Measurements from ENCODE around the gene SH3BGRL2. TPM values are rescaled to one million over a fixed set of nuclear protein-coding genes. Genes with fewer than 3 reads are reported as not detected.
A peak's percentile ranks its signal among the peaks of the same experiment; 100 is the strongest.
"Not testable (repeated sequence)": the region's sequence is repeated elsewhere in the genome, so short reads cannot be mapped to it uniquely, and the experiment has no call there.

The SH3BGRL2 gene
- total RNA-seq, 2 donors from 2014 or later, result 95.4 to 145 TPM

DNA sequence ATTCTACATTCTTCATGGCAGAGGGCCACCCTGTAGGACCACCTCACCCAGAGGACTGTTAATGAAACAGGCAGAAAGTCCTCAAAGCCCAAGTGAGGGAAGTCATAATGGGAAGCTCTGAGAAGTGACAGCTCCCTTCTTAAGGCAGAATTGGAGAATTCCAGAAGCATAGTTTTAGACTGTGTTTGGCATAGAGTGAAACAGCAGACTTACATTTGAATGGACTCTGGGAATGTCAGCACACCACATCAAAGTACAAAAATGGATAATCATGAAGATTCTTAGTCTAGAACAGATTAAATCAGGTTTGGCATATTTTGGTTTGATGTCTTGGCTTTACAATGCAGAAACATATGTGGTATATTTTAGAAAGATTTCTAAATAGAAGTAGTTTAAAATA, 17.9 kb downstream of the SH3BGRL2 start:
- intact Hi-C loops (cut with DNase I), result no loop called here
- TF ChIP-seq, protein P1, sequence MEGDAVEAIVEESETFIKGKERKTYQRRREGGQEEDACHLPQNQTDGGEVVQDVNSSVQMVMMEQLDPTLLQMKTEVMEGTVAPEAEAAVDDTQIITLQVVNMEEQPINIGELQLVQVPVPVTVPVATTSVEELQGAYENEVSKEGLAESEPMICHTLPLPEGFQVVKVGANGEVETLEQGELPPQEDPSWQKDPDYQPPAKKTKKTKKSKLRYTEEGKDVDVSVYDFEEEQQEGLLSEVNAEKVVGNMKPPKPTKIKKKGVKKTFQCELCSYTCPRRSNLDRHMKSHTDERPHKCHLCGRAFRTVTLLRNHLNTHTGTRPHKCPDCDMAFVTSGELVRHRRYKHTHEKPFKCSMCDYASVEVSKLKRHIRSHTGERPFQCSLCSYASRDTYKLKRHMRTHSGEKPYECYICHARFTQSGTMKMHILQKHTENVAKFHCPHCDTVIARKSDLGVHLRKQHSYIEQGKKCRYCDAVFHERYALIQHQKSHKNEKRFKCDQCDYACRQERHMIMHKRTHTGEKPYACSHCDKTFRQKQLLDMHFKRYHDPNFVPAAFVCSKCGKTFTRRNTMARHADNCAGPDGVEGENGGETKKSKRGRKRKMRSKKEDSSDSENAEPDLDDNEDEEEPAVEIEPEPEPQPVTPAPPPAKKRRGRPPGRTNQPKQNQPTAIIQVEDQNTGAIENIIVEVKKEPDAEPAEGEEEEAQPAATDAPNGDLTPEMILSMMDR (IDR thresholded peaks at IDR 0.05), result no peak
- Histone ChIP-seq H3K4me1 (no peaks in the 10 kb centered on the region), H3K36me3 (no peaks in the 10 kb centered on the region), H3K27ac (peak overlapping the region; percentile 46), H3K4me3 (no peak overlapping the region), H3K27me3 (no peaks in the 10 kb centered on the region), H3K9me3 (no peaks in the 10 kb centered on the region), H3K9ac (ENCODE audit: low read depth in 2 of 2, low read length in 2 of 2) (peak overlapping the region in 1 of 2 donors; percentile 29)
- no peak for DNase-seq

DNA sequence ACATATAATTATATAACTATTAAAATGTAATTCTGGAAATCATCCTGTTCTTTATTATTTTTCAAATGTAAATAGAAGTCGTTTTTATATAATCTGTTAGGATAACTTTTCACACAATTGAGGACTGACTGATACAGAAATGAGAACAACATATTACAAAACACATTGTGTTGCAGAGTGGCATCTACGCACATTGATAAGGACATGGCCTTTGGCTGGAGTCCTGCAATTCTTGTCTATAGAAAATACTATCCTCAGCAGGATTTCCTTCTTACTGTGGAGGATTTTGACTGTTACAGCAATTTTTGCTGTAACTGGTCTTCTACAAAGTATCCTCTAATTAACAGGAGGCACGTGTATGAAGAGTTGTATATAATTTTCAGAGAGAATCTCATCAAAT, 19.8 kb downstream of the SH3BGRL2 start:
- no peak overlapping the region for H3K27ac ChIP-seq
- TF ChIP-seq, protein P1 (IDR thresholded peaks at IDR 0.05), result no peak
- no peaks in the 10 kb centered on the region for H3K27me3 ChIP-seq
- no peak overlapping the region for H3K9ac ChIP-seq (ENCODE audit: low read depth in 2 of 2, low read length in 2 of 2)
- H3K9me3 ChIP-seq, result no peaks in the 10 kb centered on the region
- intact Hi-C loops (cut with DNase I), result no loop called here
- H3K4me1 ChIP-seq, result no peaks in the 10 kb centered on the region
- H3K4me3 ChIP-seq, result no peak overlapping the region
- no peaks in the 10 kb centered on the region for H3K36me3 ChIP-seq
- no peak for DNase-seq

DNA sequence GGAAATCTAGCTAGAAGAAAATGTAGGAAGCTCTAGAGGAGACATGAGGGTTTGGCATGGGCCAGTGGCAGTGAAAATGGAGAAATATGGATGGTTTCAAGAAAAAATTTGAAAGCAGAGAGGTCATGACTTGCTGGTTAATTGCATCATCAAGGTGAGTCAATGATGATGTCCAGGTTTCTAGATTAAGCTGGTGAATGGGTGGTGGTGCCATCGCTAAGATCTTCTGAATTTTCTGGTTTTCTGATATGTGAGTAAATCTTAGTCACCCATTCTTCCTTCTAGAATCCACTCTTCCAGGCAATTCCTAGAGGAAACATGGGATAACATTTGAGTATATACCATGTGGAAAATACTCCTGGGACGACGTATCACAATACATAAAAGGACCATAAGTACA, 25.0 kb downstream of the SH3BGRL2 start:
- Histone ChIP-seq H3K4me1 (no peaks in the 10 kb centered on the region), H3K27me3 (no peaks in the 10 kb centered on the region), H3K9me3 (no peaks in the 10 kb centered on the region), H3K4me3 (no peak overlapping the region), H3K27ac (no peak overlapping the region), H3K36me3 (no peaks in the 10 kb centered on the region), H3K9ac (ENCODE audit: low read depth in 2 of 2, low read length in 2 of 2) (no peak overlapping the region)
- TF ChIP-seq, protein P1 (IDR thresholded peaks at IDR 0.05), result no peak
- intact Hi-C loops (cut with DNase I), result no loop called here
- no peak for DNase-seq

DNA sequence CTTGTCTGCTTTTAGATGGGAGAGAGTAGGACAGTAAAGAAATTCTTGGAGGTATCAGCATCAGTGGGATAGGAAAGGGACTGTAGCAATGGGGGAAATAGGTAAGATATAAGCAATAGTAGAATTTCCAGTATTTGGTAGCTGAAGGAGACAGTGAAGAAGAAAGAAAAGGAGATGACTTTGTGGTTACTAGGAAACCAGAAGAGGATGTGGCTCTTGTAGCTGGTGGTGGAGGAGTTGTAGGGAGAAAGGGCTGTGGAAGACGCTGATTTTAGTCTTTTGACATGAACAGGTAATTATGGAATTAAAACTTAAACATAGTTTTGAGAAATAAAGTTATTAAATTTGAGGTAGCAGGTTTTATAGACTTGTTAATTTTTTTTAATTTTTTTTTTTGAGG, 26.1 kb downstream of the SH3BGRL2 start:
- no peaks in the 10 kb centered on the region for H3K36me3 ChIP-seq
- no peak overlapping the region for H3K27ac ChIP-seq
- TF ChIP-seq, protein P1 (IDR thresholded peaks at IDR 0.05), result no peak
- DNase-seq, result no peak
- H3K9me3 ChIP-seq, result no peaks in the 10 kb centered on the region
- no peaks in the 10 kb centered on the region for H3K4me1 ChIP-seq
- intact Hi-C loops (cut with DNase I), result no loop called here
- no peak overlapping the region for H3K9ac ChIP-seq (ENCODE audit: low read depth in 2 of 2, low read length in 2 of 2)
- H3K27me3 ChIP-seq, result no peaks in the 10 kb centered on the region
- H3K4me3 ChIP-seq, result no peak overlapping the region

DNA sequence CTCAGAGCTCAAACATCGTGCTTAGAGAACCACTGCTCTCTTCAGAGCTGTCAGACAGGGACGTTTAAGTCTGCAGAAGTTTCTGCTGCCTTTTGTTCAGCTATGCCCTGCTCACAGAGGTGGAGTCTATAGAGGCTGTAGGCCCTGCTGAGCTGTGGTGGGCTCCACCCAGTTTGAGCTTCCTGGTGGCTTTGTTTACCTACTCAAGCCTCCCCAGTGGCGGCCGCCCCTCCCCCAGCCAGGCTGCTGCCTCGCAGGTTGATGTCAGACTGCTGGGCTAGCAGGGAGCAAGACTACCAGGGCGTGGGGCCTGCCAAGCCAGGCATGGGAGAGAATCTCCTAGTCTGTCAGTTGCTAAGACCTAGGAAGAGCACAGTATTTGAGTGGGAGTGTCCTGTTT, 32.5 kb downstream of the SH3BGRL2 start:
- H3K27me3 ChIP-seq; H3K9ac ChIP-seq (ENCODE audit: low read depth in 2 of 2, low read length in 2 of 2); H3K9me3 ChIP-seq; H3K36me3 ChIP-seq; H3K4me1 ChIP-seq; intact Hi-C loops (cut with DNase I); H3K4me3 ChIP-seq; H3K27ac ChIP-seq: not testable (repeated sequence)
- DNase-seq, result peak; percentile 79

DNA sequence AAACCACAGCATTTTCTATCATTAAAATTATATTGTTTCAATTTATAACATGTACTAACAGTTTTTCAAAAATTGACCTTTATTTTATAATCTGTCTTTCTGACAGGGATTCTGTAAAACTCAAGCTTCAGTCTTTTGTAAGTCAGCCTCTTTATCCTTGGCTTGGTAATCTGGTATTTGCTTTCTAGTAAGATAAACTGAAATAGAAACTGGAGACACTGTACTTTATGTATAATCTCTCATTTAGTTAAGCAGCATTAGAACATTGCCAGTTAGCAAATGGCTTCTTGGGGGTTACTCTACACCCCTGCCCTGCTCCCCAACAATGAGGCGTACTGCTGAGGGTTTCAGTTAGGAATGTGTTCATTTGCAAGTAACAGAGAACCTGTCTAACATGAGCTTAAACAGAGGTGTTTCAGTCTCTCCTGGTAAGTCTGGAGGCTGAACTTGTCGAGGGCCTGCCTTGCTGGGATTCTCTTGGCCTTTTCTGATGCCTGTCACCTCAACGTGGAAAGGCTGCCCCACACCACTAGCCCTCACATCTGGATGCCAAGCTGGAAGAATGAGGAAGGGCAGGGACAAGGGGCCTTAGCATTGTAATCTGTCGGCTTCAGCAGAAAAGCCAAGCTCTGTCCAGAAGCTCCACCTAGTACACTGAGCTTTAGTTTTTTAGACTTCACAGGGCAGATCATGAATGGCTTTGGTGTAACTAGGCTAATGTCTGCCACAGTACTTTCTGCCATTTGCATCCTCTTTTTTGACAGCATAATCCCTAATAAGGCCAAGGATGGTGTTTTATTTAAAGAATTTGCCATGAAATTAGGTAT, 34.8 kb downstream of the SH3BGRL2 start:
- Histone ChIP-seq H3K27ac (no peak overlapping the region), H3K9me3 (no peaks in the 10 kb centered on the region), H3K27me3 (no peaks in the 10 kb centered on the region), H3K4me3 (no peak overlapping the region), H3K9ac (ENCODE audit: low read depth in 2 of 2, low read length in 2 of 2) (no peak overlapping the region), H3K4me1 (no peaks in the 10 kb centered on the region), H3K36me3 (no peaks in the 10 kb centered on the region)
- DNase-seq, result no peak
- TF ChIP-seq, protein P1 (IDR thresholded peaks at IDR 0.05), result no peak
- intact Hi-C loops (cut with DNase I), result no loop called here

Data from colonic mucosa (tissue), 4 donors.